Pancreas (tissue), 10 donors: ENCODE results near the gene BAG1. TPM values are rescaled to one million over a fixed set of nuclear protein-coding genes. Genes with fewer than 3 reads are reported as not detected.
A peak's percentile ranks its signal among the peaks of the same experiment; 100 is the strongest.

ENCODE experiments used
- ATAC-seq, 4 donors: fragments of 200-7000 bp; cut with Tn5 transposase; one replicate each; pipeline versions ENCODE4 v1.8.0 to v1.9.1; 2020; ENCODE audit warnings: mild to moderate bottlenecking in 4 of 4, moderate library complexity in 4 of 4
- DNase-seq, 6 donors: peaks; one replicate each; pipeline ENCODE4 v3.0.0-alpha.2; 2020
- FAIRE-seq: peaks from 2 replicates; lab custom pipeline; 2012; peaks lifted over from hg19 to GRCh38; lab: Jason Lieb, UNC
- H3K27ac ChIP-seq, 4 donors: fragments of 200-600 bp; sonication (generic); 1 replicate in 3 of 4; 2 replicates in 1 of 4; pipeline versions ENCODE4 v1.5.0 to v1.8.0; 2020
- H3K27me3 ChIP-seq, 4 donors: fragments of 200-600 bp; one replicate each; pipeline ENCODE4 v1.8.0; 2021
- H3K36me3 ChIP-seq, 3 donors: fragments of 200-600 bp; sonication (generic) in 1 of 3; one replicate each; pipeline versions ENCODE4 v1.5.0 to v1.8.0; 2020 to 2021
- H3K4me1 ChIP-seq, 3 donors: fragments of 200-600 bp; one replicate each; pipeline ENCODE4 v1.8.0; 2021
- H3K4me3 ChIP-seq, 4 donors: fragments of 200-600 bp; sonication (generic) in 2 of 4; one replicate each; pipeline versions ENCODE4 v1.5.0 to v1.8.0; 2020 to 2021
- H3K9me3 ChIP-seq, 4 donors: fragments of 200-600 bp; one replicate each; pipeline ENCODE4 v1.8.0; 2021
- CTCF ChIP-seq, 4 donors: fragments of 200-600 bp; sonication (generic) in 3 of 4; IDR thresholded peaks; one replicate each; pipeline versions ENCODE4 v1.5.0 to v1.8.0; 2021; ENCODE audit warnings: antibody characterized with exemption in 4 of 4
- WGBS, 2 donors: extraction: QIAGEN DNeasy Blood & Tissue Kit; methylation state at CpG; one replicate each; pipeline ENCODE4 v1.1.7; 2013; 5-methylcytosine and 5-hydroxymethylcytosine counted together
- intact Hi-C, 3 donors: fragments of 100-400 bp; cut with DNase I; formaldehyde crosslinking; loops; one replicate each; pipeline versions ENCODE4 v1.11.1 to v1.14.2; 2022
- polyA plus RNA-seq, 2 donors: library from polyadenylated mRNA; stranded (reverse); fragments of 200-250 nt; gene quantifications; one replicate each; pipeline ENCODE4 v1.2.3, GENCODE V29; 2013
- total RNA-seq, 6 donors: library from RNA; stranded (reverse); fragmentation: NEBNext Ultra II Directional in 4 of 6; extraction: Animal tissue kit (Norgen Biotek cat#: 25700) in 4 of 6; gene quantifications; one replicate each; pipeline versions ENCODE4 v1.2.1 to v1.2.4, GENCODE V29; 2021 to 2023
- donor health status: healthy with polysubstance abuse.
- donor health status: DM: no; HTN: no; CAD: no; lungs with moderate emphysema.
- donor health status: DM: no; HTN: no; CAD: no.
- donor health status: control.
- donor health status: control.
- donor health status: Bipolar disorder and iron deficiency.
- donor health status: DM: yes; HTN: yes; CAD: no.
- donor health status: DM: no; HTN: no; CAD: no.
- donor health status: DM: no; HTN: no; CAD: no.
- donor health status: DM: yes; HTN: yes; CAD: no.

Gene BAG1
- total and polyA plus RNA-seq, 8 donors, result 38.2 to 99.6 (median 53.3) TPM

- intact Hi-C loops, result no loop called here
- Histone ChIP-seq H3K36me3 (no peaks in the 10 kb centered on the region), H3K9me3 (no peaks in the 10 kb centered on the region), H3K4me3 (no peak overlapping the region), H3K27me3 (no peaks in the 10 kb centered on the region), H3K27ac (no peak overlapping the region), H3K4me1 (peaks cover 7 to 20% (median 14%) of the 10 kb centered on the region in 3 donors)
- no peak for ATAC-seq
- WGBS, 2 donors, result 85 to 89% methylated on average over 4 of the region's 4 CpGs
- no peak for FAIRE-seq
- TF ChIP-seq CTCF (IDR thresholded peaks at IDR 0.05), result no peak
- DNase-seq, result peak in 2 of 6 donors; percentile 27 to 51
Observed at GRCh38 chr9:33288235-33288634, 23.7 kb upstream of the BAG1 start.

GRCh38 chr9:33287087-33287490 is 22.6 kb upstream of the BAG1 start:
- peak in 3 of 6 donors; percentile 39 to 60 (median 57) for DNase-seq
- Histone ChIP-seq H3K9me3 (no peaks in the 10 kb centered on the region), H3K4me1 (peaks cover 7 to 9% (median 8%) of the 10 kb centered on the region in 3 donors), H3K27ac (no peak overlapping the region), H3K36me3 (peaks cover 0 to 6% (median 4%) of the 10 kb centered on the region in 3 donors), H3K27me3 (no peaks in the 10 kb centered on the region), H3K4me3 (no peak overlapping the region)
- TF ChIP-seq CTCF (IDR thresholded peaks at IDR 0.05), result peak in 3 of 4 donors; percentile 44 to 66 (median 58)
- peak in 3 of 4 donors; percentile 21 to 45 (median 41) for ATAC-seq
- peak; percentile 49 for FAIRE-seq
- WGBS, 2 donors, result 43 to 49% methylated on average over 4 of the region's 4 CpGs
- intact Hi-C loops, result no loop called here

- H3K9me3 ChIP-seq, result no peaks in the 10 kb centered on the region
- no peak overlapping the region for H3K4me3 ChIP-seq
- H3K36me3 ChIP-seq, result peaks cover under 1 to 14% (median 4%) of the 10 kb centered on the region in 3 donors
- no peaks in the 10 kb centered on the region for H3K4me1 ChIP-seq
- no peaks in the 10 kb centered on the region for H3K27me3 ChIP-seq
- WGBS, 2 donors, result 86% methylated on average over 5 of the region's 5 CpGs
- FAIRE-seq (no peak), ATAC-seq (no peak), DNase-seq (no peak)
- no peak for TF ChIP-seq CTCF (IDR thresholded peaks at IDR 0.05)
- intact Hi-C loops, result no loop called here
- H3K27ac ChIP-seq, result no peak overlapping the region
Observed at GRCh38 chr9:33285502-33285901, 21.0 kb upstream of the BAG1 start.

GRCh38 chr9:33277484-33277883 is 13.0 kb upstream of the BAG1 start:
- WGBS, 2 donors, result 96 to 98% methylated on average over 4 of the region's 4 CpGs
- H3K27ac ChIP-seq, result no peak overlapping the region
- FAIRE-seq (no peak), ATAC-seq (no peak), DNase-seq (no peak)
- TF ChIP-seq CTCF (IDR thresholded peaks at IDR 0.05), result no peak
- H3K4me3 ChIP-seq, result no peak overlapping the region
- intact Hi-C loops, result no loop called here
- H3K4me1 ChIP-seq, result no peaks in the 10 kb centered on the region
- no peaks in the 10 kb centered on the region for H3K27me3 ChIP-seq
- H3K36me3 ChIP-seq, result peaks cover 11 to 86% (median 14%) of the 10 kb centered on the region in 3 donors
- no peaks in the 10 kb centered on the region for H3K9me3 ChIP-seq

DNA sequence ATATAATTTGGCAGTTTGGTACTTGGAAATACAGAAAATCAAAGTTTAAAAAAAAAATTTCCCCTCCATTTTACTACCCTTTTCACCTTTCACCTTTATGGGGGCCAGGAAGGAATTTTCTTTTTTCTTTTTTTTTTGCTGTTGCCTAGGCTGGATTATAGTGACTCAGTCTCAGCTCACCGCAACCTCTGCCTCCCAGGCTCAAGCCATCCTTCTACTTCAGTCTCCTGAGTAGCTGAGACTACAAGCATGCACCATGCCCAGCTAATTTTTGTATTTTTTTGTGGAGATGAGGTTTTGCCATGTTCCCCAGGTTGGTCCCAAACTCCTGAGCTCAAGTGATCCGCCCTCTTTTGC is 9.4 kb upstream of the BAG1 start:
- H3K27ac ChIP-seq, result no peak overlapping the region
- H3K9me3 ChIP-seq, result no peaks in the 10 kb centered on the region
- 96 to 98% methylated on average over 2 of the region's 2 CpGs for WGBS, 2 donors
- intact Hi-C loops, result no loop called here
- H3K36me3 ChIP-seq, result peaks cover 7 to 94% (median 21%) of the 10 kb centered on the region in 3 donors
- DNase-seq, result no peak
- no peaks in the 10 kb centered on the region for H3K27me3 ChIP-seq
- FAIRE-seq, result no peak
- TF ChIP-seq CTCF (IDR thresholded peaks at IDR 0.05), result no peak
- no peak overlapping the region for H3K4me3 ChIP-seq
- ATAC-seq, result no peak
- H3K4me1 ChIP-seq, result no peaks in the 10 kb centered on the region
